ENCODE measurements around the gene VPS39.

VPS39 gene

DNA sequence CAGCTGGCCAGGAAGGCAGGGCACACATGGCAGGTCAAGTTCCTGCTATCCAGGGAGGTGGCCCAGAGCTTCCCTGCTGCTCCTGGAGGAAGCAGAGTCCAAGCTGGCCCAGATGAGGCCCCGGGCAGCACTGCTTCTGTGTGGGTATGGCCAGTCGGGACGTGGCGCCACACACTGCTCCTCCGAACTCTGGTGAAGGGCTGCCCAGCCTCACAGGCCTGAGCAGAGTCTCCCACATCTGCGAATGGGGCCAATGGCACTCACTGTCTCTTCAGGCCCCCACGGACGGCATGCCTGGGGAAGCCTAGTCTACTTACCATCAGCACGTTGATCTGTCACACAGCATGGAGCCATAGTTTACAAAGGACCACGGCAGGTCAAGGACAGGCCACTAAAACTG is 49.2 kb downstream of the VPS39 start:
- DNase-seq (ENCODE audit: low read depth in 1 of 2, low spot score in 1 of 2): no peak

DNA sequence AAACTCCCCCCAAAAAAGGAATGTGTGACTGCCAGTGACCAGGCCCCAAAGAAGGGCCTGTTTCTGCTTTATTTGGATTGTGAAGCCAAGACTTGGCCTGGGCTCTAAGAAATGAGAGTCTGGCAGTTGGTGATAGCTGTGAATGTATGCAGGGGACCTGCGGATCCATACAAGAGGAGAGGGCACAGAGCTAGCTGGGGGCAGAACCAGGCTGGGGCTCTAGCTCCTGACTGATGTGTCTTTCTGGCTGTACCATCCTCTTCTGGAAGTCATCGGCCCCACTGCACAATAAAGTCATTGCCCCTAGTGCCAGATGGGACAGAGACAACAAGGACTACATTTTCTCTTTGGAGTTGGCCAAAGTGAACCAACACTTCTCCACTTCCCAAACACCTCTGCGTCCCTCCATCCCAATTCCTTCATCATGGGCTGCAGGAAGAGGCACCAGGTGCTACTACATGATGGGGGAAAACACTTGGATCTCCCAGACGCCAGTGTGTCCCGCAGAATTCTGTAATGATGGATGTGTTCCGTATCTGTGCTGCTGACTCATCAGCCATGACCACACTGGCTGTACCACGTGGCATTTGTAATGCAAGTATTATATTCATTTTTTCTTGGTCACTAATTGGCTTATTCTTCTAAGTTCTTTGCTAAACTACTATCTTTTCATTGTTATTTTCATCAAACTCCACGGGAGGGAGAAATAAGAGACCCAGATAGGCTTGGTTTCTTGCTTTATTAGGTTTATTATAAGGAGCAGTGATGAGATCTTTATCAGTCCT is 49.9 kb downstream of the VPS39 start:
- DNase-seq (ENCODE audit: low read depth in 1 of 2, low spot score in 1 of 2): no peak

DNA sequence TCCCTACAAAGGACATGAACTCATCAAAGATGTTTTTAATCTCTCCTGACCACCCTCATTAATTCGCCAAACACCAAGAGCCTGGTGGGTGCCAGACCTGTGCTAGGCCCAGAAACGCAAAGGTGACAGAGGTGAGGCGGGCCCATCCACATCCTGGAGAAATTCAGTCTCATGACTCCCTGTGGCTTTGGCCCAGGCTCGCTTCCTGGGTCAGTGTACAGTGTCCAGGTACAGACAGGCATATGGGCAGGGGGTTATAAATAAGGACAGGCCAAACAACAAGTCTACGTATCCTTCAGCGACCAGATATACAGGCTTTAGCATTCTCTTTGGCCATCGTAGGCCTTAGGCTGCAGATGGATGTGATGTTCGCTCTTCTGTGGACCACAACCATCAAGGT is 50.7 kb downstream of the VPS39 start:
- DNase-seq (ENCODE audit: low read depth in 1 of 2, low spot score in 1 of 2): no peak

DNA sequence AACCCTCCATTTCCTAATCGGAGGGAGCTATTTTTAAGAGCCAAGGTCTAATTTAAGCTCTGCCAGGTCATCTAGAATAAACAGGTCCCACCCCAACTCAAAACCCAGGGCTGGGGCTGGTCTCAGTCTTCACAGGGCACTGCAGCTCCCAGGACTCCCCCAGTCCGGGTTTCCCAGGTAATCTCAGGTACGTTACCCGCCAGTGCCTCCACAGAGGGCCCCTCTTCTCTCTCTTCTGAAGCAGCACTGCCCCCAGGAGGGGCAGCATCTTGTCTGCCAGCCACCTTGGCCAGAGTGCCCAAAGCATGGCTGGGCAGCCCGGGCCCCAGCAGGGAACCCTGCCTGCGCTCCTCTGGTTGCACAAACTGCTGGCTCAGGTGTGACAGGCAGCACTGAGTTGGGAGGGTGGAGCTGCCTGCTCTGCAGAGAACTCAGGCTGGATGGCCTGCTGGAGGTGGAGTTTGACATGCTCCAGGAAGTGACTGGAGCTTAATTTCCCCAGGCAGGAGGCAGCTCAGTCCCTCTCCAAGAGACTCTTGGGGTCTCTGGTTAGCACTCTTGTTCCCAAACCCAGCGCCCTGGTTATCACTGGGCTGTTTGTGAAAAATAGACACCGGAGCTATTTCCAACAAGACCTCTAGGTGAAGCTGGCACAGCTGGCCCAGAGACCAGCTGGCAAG is 51.7 kb downstream of the VPS39 start, which contains the start of gene PLA2G4F:
TSS of gene PLA2G4F (minus strand) at position 394 of the 680 bp plus-strand sequence. CDS start at position 307, 87 bp downstream.
- no peak for DNase-seq (ENCODE audit: low read depth in 1 of 2, low spot score in 1 of 2)

DNA sequence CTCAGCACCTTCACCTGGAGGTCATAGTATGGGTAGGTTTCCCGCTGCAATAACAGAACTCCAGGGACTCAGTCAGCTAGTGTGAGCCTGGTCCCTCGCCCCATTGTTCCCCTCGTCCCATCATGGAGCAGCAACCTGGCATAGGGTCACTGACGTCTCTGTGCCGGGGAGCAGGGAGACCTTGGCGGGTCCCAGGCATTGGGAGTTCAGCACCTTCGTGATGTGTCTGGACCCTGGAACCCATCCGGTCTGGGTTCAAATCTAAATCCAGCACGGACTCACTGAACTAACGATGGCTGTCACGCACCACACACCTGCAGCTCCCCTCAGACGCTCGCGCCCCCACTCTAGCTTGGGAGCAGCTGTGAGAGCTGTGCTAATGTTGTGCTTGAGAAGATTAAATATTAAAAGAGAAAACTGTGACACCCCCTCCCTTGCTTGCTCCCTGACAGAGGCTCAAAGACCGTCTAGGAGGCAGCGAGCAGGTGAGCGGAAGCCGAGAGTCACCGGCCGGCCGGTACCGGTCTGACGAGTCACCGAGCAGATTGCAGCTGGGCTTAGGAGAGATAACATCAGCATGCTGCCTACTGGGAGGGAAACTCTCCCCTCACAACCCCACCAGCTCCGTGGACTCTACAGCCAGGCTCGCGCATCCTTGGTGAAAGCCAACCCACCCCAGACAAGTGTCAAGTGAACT is 52.4 kb downstream of the VPS39 start:
- DNase-seq (ENCODE audit: low read depth in 1 of 2, low spot score in 1 of 2): no peak

DNA sequence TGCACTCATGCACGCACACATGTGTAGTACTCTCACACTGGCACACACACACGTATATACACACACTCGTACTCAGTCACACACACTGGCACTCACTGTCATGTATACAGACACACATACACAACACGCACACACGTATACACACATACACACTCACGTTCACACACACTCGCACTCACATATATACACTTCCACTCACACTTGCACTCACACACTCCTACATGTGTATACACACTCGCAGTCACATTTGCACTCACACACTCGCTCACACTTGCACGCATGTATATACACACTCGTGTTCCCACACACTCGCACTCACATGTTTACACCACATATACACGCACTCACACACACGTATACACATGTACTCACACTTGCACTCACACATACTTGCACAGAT is 53.1 kb downstream of the VPS39 start:
- no peak for DNase-seq (ENCODE audit: low read depth in 1 of 2, low spot score in 1 of 2)

DNA sequence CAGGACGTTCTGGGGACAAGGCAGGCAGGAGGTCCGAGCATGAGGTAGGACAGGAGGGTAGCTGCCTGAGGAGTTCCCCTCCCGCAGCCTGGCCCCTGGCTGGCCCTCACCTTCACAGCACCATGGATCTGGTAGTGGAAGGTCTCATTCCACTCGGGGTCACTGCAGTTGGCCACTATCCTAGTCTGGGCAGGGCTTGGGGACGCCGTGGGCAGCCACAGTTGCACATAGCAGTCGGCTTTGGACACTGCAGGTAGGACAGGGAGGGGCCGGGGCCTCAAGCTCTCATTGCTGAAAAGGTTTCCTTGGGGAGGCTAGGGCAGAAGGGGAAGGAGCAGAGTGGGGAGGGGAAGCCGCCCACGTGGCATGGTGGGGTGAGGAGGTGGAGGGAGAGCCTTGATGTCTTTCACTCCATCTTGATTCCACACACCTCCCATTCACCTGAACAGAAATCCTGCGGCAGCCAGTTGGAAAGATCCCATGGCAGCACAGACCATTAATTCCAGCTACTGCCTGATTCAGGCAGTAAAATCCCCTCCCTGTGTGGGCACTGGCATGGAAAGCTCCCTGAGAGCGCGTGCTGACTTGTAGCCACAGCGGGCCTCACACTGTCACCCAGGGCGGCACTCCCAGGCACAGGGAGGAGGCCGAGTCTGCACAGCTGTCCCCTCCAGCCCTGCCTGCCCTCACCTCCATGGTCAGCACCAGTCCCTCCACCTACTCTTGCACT is 53.7 kb downstream of the VPS39 start:
- DNase-seq (ENCODE audit: low read depth in 1 of 2, low spot score in 1 of 2): no peak

DNA sequence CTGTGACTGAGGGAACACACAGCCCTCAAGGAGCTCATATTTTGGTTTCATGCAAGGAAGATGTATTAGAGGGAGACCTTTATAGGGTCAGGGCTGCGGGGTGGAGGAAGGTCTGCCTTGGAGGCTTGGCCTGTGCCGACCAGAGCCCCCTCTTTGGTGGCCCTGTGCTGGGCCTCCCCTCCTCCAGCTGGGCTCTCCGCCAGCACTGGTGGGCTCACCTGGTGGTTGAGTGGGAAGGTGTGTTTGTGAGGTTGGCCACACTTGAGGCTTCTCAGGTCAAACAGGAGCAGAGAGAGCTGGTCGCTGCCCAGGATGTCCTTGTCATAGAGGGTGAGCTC is 54.3 kb downstream of the VPS39 start:
- no peak for DNase-seq (ENCODE audit: low read depth in 1 of 2, low spot score in 1 of 2)

DNA sequence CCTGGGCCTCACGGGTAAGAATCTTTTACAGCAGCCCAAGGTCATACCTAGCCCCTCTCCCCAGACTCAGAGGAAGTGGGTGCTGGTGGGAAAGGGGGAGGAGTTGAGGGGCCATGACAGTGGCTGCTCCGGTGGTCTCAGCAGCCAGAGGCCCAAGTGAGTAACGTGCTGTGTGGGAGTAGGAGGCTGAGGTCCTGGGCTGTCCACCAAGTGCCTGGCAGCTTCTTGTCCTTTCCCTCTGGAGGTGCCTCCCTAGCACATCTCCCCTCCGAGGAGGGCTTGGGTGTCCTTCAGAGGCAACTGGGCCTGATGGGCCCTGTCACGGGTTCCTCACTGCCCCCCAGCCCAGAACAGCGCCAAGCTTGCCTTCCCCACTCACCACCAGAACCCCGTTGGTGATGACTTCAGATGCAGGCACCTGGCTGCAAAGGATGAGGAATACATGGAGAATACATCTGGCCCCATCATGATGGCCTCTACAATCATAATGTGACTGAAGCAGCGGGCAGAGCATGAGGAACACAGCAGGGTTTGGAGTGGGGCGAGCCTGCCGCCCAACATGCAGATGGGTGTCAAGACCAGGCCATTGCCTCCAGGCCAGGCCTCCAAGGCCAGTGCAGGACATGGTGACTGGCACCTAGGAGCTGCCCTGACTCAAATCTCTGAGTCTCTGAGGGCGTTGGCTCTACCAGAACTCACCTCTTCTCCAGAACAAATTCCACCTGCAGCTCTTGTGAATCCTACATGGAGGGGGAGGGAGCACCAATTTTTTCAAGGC is 55.0 kb downstream of the VPS39 start:
- DNase-seq (ENCODE audit: low read depth in 1 of 2, low spot score in 1 of 2): no peak

DNA sequence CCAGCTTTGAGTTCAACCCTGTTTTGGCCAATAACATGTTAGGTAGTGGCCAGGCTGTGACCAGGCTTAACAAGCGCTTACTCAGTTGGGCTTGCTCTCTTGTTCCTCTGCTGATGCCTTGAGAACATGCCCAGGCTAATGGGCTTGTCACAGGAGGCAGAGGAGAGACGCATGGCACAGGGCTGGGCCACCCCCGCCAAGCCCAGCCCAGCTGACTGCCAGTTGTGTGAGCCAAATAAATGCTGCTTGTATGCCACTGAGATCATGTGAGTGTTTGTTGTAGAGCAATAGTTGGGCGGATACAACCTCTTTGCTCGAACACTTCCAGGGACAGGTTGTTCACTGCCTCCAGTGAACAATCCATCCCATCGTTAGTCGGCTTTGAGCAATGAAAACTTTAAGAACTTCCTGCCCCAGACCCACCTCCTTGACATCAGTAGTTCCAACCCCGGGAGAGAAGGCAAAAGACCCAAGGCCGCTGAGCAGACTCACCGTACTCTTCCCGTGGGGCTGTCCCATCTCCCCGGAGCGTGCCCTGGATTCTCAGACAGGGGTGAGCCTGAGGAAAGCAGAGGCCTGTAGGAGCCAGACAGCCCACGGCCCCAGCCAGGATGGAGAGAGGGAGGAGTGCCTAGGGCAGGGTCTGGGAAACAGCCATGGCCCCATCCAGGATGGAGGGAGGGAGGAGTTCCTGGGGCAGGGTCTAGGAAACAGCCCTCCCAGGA is 55.7 kb downstream of the VPS39 start:
- no peak for DNase-seq (ENCODE audit: low read depth in 1 of 2, low spot score in 1 of 2)

DNA sequence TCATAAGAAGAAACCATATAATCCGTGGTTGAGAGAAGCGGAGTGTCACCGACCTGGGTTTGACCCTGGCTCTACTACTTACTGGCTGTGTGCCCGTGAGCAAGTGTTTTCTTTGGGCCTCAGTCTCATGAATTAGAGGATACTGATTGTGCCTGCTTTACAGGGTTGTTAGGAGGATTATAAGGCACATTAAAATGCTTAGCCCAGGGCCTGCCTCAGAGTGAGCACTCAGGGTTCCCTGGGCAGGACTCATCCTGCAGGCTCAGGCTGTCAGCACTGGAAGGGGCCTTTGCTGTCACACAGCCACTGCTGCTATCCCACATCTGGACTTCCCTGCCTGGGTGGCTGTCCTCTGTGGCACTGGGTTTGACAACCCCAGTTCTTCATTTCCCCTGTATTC is 56.4 kb downstream of the VPS39 start:
- DNase-seq (ENCODE audit: low read depth in 1 of 2, low spot score in 1 of 2): no peak

DNA sequence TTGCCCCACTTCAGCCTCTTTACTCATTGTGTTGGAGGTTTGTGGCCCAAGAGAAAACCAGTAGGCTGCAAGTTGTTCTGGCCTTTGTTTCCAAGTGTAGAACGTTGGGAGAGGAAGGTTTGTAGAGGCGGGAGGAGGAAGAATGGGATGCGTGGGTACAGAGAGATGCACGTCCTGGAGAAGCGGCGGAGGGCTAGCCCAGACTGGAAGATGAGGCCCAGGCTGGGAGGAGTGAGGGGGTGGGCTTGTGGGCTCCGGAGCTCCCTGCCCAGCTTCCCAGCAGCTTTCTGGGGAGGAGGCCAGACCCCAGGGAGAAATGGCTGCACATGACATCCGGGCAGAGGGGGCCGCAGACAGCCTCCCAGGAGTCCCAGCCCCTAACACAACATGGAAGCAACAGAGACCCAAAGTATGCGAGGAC is 57.0 kb downstream of the VPS39 start:
- no peak for DNase-seq (ENCODE audit: low read depth in 1 of 2, low spot score in 1 of 2)

DNA sequence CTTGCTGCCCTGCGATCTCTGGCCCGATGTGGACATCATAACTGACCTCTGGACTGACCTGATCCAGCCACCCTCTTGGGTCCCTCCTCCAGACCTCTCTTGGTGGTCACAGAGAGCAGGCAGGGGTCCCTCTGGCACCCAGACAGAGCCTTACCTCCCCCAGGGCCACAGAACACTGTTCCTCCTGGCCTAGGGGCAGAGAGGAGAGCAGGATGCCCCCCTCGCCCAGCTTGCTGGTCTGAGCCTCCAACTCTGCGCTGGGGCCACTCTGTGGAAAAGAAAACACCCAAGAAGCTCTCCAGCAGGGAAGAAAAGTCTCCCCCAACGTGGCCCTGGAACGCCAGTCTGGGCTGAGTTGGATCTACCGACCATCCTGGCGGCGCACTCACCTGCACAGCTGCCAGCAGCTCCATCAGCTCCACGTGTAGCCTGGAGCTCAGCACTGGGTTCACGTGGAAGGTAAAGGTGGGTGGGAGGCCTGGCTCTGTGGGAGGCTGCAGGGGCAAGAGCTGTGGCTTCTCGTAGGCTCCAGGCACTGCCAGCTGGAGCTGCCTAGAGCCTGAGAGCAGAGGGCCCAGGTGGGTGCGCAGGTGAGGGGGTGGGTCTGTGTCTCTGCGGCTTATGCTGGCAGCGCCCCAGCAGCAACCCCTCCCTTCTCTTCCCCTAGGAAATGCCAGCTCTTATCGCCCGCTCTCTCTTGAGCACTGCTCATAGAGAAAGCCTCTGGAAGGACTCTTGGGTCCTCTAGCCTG is 57.7 kb downstream of the VPS39 start:
- no peak for DNase-seq (ENCODE audit: low read depth in 1 of 2, low spot score in 1 of 2)

DNA sequence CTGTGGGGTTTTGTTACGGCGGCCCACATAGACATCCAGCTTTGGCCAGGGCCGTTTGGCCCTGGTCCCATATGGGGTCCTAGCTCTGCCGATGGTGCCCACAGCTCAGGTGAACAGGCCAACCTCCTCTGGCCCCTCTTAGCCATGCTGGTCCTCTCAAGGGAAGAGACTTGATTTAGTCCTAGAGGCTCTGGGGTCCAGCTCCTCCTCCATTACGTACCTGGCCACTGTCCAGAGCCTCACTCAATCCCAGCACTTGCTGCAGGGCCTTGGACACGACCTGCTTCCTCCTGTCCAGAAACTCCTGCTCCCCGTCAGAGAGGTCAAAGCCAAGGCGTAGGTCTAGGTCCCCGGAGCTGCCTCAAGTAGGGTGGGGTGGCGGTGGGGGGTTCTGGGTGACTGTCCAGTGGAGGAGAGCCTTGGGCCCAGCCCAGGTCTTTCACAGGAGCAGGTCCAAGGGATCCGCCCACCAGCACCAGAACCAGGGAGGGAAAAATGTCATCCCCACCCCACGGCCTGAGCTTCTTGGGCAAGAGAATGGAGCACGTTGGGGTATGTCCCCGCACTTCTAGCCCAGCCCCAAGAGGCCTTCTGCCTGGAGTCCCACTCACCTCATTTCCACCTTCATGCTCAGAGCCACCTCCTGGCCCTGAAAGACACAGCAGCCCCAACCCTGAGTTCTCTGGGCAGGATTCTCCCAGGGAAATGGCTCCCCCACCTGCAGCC is 58.4 kb downstream of the VPS39 start:
- DNase-seq (ENCODE audit: low read depth in 1 of 2, low spot score in 1 of 2): no peak

DNA sequence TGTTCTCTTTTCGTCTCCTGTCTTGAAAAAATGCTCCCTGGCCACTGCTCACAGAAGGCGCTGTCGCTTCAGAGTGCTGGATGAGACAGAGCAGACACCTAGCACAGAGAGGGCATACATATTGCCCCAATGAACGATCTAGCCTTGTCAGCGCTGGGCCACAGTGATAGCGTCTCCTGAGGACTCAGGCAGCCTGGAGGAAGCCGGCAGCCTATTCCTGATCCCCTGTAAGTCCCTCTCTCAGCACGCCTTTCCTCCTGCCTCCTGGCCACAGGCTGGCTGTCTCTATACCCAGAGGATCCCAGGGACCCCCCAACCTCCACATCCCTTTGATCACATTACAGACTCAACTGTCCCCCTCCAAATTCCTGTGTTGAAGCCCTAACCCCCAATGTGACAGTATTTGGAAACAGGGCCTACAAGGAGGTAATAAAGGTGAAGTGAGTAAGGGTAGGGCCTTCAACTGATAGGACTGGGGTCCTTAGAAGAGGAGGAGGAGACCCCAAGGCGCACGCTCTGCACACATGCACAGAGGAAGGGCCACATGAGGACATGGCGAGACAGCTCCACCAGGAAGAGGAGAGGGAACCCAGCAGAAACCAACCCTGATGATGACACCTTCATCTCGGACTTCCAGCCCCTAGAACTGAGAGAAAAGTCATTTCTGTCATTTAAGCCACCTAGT is 59.2 kb downstream of the VPS39 start:
- no peak for DNase-seq (ENCODE audit: low read depth in 1 of 2, low spot score in 1 of 2)

DNA sequence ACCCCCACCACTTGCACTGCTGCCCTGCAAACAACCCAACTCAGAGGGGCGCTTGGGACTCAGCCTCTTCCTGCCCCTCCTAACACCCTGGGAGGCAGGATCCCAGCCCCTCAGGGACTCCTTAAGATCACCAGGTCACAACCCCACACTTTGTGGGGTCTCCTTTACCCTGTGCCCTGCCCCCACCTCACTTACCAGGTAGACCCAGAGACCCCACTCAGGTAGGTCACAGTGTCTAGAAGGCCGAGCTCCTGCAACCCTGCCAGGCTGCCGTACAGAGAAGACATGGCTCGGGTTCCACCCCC is 60.7 kb downstream of the VPS39 start:
- no peak for DNase-seq (ENCODE audit: low read depth in 1 of 2, low spot score in 1 of 2)

DNA sequence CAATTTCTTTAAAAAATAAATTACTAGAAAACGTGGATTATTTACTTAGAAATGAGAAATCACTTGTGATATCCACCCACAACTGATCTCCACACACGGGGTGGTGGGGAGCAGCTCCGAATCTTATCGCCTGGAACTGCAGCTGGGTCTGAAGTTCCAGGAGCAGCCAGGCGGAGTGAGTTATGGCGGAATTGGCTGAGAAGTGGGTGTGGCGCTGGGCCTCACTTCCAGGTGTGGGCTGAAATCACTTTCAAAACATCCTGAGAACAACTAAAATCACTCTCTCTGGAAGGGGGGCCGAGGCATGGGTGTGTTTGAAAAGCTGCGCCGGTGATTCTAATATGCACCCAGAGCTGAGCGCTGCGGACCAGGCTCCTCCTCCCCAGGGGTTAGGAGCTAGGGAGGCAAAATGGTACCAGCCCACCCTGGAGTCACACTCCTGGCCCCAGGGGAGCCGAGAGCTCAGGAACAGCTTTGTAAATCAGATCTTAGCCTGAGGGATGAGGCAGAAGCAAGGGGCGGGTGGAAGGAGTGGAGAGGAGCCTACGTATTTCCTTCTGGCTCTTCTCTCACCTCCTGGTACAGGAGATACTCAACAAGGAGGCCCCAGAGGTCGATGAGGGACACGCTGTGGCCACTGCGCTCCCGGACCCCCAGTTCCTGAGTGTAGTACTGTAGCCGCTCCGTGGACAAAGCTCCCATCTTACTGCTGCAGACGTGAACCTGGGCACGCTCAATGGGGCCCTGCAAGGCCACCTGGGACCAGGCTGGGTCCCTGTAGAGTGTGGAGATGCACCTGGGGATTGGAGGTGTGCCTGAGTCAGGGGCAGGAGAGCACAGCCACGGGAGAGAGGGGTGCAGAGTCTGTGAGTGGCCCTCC is 61.3 kb downstream of the VPS39 start:
- no peak for DNase-seq (ENCODE audit: low read depth in 1 of 2, low spot score in 1 of 2)

Measured in activated T-helper 1 cell treated with anti-CD3 and anti-CD28 coated beads, Interleukin-2, amount 50 U/mL, for 16 hours (primary cell).